ENCODE data around the gene IFITM10. TPM values are rescaled to one million over a fixed set of nuclear protein-coding genes. Genes with fewer than 3 reads are reported as not detected.
"Not testable (repeated sequence)": the region's sequence is repeated elsewhere in the genome, so short reads cannot be mapped to it uniquely, and the experiment has no call there.

Gene IFITM10
- total RNA-seq, 1 donor from 2014 or later = 2.0 TPM

- DNase-seq (ENCODE audit: low spot score); intact Hi-C loops (cut with DNase I): not testable (repeated sequence)
Observed at GRCh38 chr11:1686220-1686619, 64.2 kb downstream of the IFITM10 start.

GRCh38 chr11:1684886-1685874 lies 65.2 kb downstream of the IFITM10 start:
- DNase-seq (ENCODE audit: low spot score); intact Hi-C loops (cut with DNase I): not testable (repeated sequence)

GRCh38 chr11:1683904-1684572 lies 66.4 kb downstream of the IFITM10 start:
- intact Hi-C loops (cut with DNase I); DNase-seq (ENCODE audit: low spot score): not testable (repeated sequence)

GRCh38 chr11:1683216-1683615 lies 67.2 kb downstream of the IFITM10 start:
- DNase-seq (ENCODE audit: low spot score); intact Hi-C loops (cut with DNase I): not testable (repeated sequence)

Other genes with a start within 250 kb of the IFITM10 start
- 36.9 TPM for gene DUSP8, start 178.3 kb downstream of the IFITM10 start, total RNA-seq
- not detected for gene KRTAP5-1, start 165.3 kb downstream of the IFITM10 start, total RNA-seq
- gene KRTAP5-2, start 152.3 kb downstream of the IFITM10 start, total RNA-seq = not detected
- gene KRTAP5-3, start 142.1 kb downstream of the IFITM10 start, total RNA-seq = not detected
- gene KRTAP5-4, start 128.5 kb downstream of the IFITM10 start, total RNA-seq = not detected
- gene KRTAP5-5, start 120.8 kb downstream of the IFITM10 start, total RNA-seq = not detected
- not detected for gene KRTAP5-6, start 53.4 kb downstream of the IFITM10 start, total RNA-seq
- gene CTSD, start 13.3 kb upstream of the IFITM10 start, total RNA-seq = 521 TPM
- gene SYT8, start 84.4 kb upstream of the IFITM10 start, total RNA-seq = not detected
- gene TNNI2, start 88.4 kb upstream of the IFITM10 start, total RNA-seq = 0.78 TPM
- 35.1 TPM for gene LSP1, start 102.5 kb upstream of the IFITM10 start, total RNA-seq
- 0.75 TPM for gene PRR33, start 141.3 kb upstream of the IFITM10 start, total RNA-seq
- 41.5 TPM for gene TNNT3, start 169.1 kb upstream of the IFITM10 start, total RNA-seq
- 85.0 TPM for gene MRPL23, start 196.7 kb upstream of the IFITM10 start, total RNA-seq
- gene H19, start 247.2 kb upstream of the IFITM10 start, total RNA-seq = 656 TPM

All from cardiac septum (tissue), 1 donor.